ENCODE results near the gene GDPD2. TPM values are rescaled to one million over a fixed set of nuclear protein-coding genes. Genes with fewer than 3 reads are reported as not detected.
A peak's percentile ranks its signal among the peaks of the same experiment; 100 is the strongest.

Gene GDPD2
- total and polyA plus RNA-seq, 2 of the 13 experiments (the other 11 are each of a cell fraction or from before 2014, with no cell fraction given): 0.04 to 0.08 TPM

DNA sequence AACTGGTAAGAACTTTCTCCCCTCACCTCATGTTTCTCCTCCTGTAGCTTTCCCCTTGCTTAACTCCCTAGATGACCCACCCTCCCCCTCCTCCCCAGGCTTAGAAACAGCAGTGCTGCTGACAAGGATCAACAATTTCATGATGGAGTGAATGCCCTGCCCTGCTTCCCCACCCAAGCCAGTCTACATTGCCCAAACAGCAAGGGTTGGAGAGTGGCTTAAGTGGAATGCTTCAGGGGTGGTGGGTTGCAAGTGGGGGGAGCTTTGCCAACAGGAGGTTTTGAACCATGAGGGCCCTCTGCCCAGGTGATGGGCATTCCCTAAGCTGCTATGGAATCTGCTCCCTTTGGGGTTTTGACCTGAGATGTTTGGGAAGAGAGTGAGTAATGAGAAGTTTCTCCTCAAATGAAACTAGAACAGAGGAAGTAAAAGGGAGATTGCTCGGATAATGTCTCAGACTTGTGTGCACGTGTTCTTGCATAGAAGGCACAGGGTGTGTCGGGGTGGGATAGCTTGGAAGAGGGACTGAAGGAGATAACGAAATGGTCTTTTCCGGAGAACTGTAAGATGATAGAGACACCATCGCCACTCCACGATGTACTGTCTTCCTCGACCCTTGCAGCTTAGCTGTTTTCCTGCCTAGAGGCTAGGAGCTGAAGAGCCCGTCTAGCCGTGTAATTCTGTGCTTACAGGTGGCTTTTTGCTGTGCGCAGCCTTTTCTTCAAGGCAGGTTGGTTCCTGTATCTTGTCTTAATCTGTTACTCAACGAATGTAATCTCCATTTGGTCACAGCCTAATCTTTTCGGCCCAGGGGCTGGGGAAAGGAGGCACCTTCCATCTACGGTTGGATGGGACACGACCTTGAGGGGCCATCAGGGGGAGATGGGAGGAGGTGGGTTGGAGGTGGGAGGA, 10.1 kb downstream of the GDPD2 start:
- BruUV-seq (replicated peaks): no TSS peak
- no peak overlapping the region for H2AFZ ChIP-seq (ENCODE audit: low read length)
- H4K20me1 ChIP-seq (ENCODE audit: insufficient read depth, low read length): no peaks in the 10 kb centered on the region
- DNase-seq (ENCODE audit: low spot score) (no peak), FAIRE-seq (no peak), ATAC-seq (no peak)
- no peak overlapping the region for H3K27ac ChIP-seq (ENCODE audit: extremely low read length, insufficient read depth, low read length)
- ChIA-PET POLR2A (interaction anchor here (1.7 kb wide), 1 partner anchor 10 kb away, joined by 9 read pairs; the partner anchor contains the start of gene GDPD2), CTCF (ENCODE audit: low intra/inter-chr PET ratio, low total read pairs) (no interaction called here)
- H3K9me3 ChIP-seq (ENCODE audit: low read length): no peaks in the 10 kb centered on the region
- in situ Hi-C loops (cut with HindIII; ENCODE audit: extremely low pct_ligation_motif_present, low pct_unique_long_range_greater_than_20kb): no loop called here
- peak overlapping the region; percentile 82 for H3K4me2 ChIP-seq (ENCODE audit: low read depth, low read length)
- TF ChIP-seq TRIM24 (CRISPR knock-in tag; IDR thresholded peaks at IDR 0.05): no peak
- no peak for TF ChIP-seq ZNF343 (CRISPR knock-in tag; IDR thresholded peaks at IDR 0.05)
- TF ChIP-seq, protein P1, sequence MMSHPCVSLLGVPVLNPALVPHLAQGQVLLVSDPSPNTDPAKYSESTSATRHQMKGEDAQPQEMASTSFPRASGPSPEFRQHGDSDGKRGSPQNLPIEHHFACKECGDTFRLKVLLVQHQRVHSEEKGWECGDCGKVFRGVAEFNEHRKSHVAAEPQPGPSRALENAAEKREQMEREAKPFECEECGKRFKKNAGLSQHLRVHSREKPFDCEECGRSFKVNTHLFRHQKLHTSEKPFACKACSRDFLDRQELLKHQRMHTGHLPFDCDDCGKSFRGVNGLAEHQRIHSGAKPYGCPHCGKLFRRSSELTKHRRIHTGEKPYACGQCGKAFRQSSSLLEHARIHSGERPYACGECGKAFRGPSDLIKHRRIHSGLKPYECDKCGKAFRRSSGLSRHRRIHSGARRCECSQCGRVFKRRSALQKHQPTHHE (CRISPR knock-in tag; IDR thresholded peaks at IDR 0.05; ENCODE audit: borderline replicate concordance): no peak
- peaks cover 22% of the 10 kb centered on the region for H3K4me1 ChIP-seq (ENCODE audit: insufficient read depth, low read length)
- H3K79me2 ChIP-seq (ENCODE audit: insufficient read depth, low read length): no peaks in the 10 kb centered on the region
- H3K27me3 ChIP-seq (ENCODE audit: control insufficient read depth in 1 of 2, insufficient read depth in 2 of 2, low read length in 2 of 2): no peaks in the 10 kb centered on the region
- intact Hi-C loops (cut with micrococcal nuclease; ENCODE audit: unreplicated experiment): loop anchor here (5.0 kb wide), 1 partner anchor 141 kb away; the partner anchor contains the start of gene KIF4A
- WGBS (ENCODE audit: low lambda C conversion rate): 59% methylated on average over 13 of the region's 15 CpGs
- H3K36me3 ChIP-seq (replicated peaks in 1 of 2; ENCODE audit: control insufficient read depth in 1 of 2, insufficient read depth in 2 of 2, low read length in 2 of 2): no peaks in the 10 kb centered on the region
- H3K9ac ChIP-seq (ENCODE audit: insufficient read depth, low read depth, low read length): 0 out of 2 replicates have a peak overlapping the region, but pooled peaks have one; percentile 34
- H3K4me3 ChIP-seq (replicated peaks in 1 of 3; ENCODE audit: insufficient read depth in 1 of 3, low read depth in 2 of 3, low read length in 3 of 3): peak overlapping the region; percentile 34 to 80 (median 47)

- WGBS (ENCODE audit: low lambda C conversion rate): 0% methylated on average over 1 of the region's 37 CpGs
- Histone ChIP-seq H3K9ac (ENCODE audit: insufficient read depth, low read depth, low read length) (peak overlapping the region; percentile 71), H3K36me3 (replicated peaks in 1 of 2; ENCODE audit: control insufficient read depth in 1 of 2, insufficient read depth in 2 of 2, low read length in 2 of 2) (no peaks in the 10 kb centered on the region), H3K4me1 (ENCODE audit: insufficient read depth, low read length) (peaks cover 22% of the 10 kb centered on the region), H3K27ac (ENCODE audit: extremely low read length, insufficient read depth, low read length) (peak overlapping the region; percentile 74), H4K20me1 (ENCODE audit: insufficient read depth, low read length) (no peaks in the 10 kb centered on the region), H3K9me3 (ENCODE audit: low read length) (no peaks in the 10 kb centered on the region), H3K27me3 (ENCODE audit: control insufficient read depth in 1 of 2, insufficient read depth in 2 of 2, low read length in 2 of 2) (no peaks in the 10 kb centered on the region), H3K4me2 (ENCODE audit: low read depth, low read length) (peak overlapping the region; percentile 82), H2AFZ (ENCODE audit: low read length) (peak overlapping the region; percentile 83), H3K4me3 (replicated peaks in 1 of 3; ENCODE audit: insufficient read depth in 1 of 3, low read depth in 2 of 3, low read length in 3 of 3) (peak overlapping the region; percentile 71 to 80 (median 77)), H3K79me2 (ENCODE audit: insufficient read depth, low read length) (no peaks in the 10 kb centered on the region)
- POLR2A ChIA-PET: interaction anchor here (1.7 kb wide), 1 partner anchor 10 kb away, joined by 9 read pairs; the partner anchor contains the start of gene GDPD2
- TSS peak; percentile 85 for BruUV-seq (replicated peaks)
- intact Hi-C loops (cut with micrococcal nuclease; ENCODE audit: unreplicated experiment): loop anchor here (5.0 kb wide), 1 partner anchor 142 kb away; the partner anchor contains the start of gene KIF4A
- FAIRE-seq (peak; percentile 85), ATAC-seq (peak; percentile 82), DNase-seq (ENCODE audit: low spot score) (peak; percentile 54)
- CTCF ChIA-PET (ENCODE audit: low intra/inter-chr PET ratio, low total read pairs): no interaction called here
- in situ Hi-C loops (cut with HindIII; ENCODE audit: extremely low pct_ligation_motif_present, low pct_unique_long_range_greater_than_20kb): no loop called here
- peak; percentile 69 for TF ChIP-seq ZNF687 (CRISPR knock-in tag; IDR thresholded peaks at IDR 0.05)
- peak; percentile 52; the same call in 1 of the 2 replicates for TF ChIP-seq ZNF776 (CRISPR knock-in tag; IDR thresholded peaks at IDR 0.05)
- peak; percentile 81 for TF ChIP-seq ESRRA (CRISPR knock-in tag; IDR thresholded peaks at IDR 0.05; ENCODE audit: low read depth)
- no peak for TF ChIP-seq TBX3 (IDR thresholded peaks at IDR 0.05; ENCODE audit: borderline replicate concordance)
- no peak for TF ChIP-seq ZNF576 (CRISPR knock-in tag; IDR thresholded peaks at IDR 0.05)
- TF ChIP-seq HMG20B (CRISPR knock-in tag; conservative IDR thresholded peaks at IDR 0.05): no peak
These were observed 10.8 kb downstream of the GDPD2 start for GRCh38 chrX:70433848-70434351.

Measured in HepG2 (cell line).